ENCODE results near the gene LPP.

LPP gene

DNA sequence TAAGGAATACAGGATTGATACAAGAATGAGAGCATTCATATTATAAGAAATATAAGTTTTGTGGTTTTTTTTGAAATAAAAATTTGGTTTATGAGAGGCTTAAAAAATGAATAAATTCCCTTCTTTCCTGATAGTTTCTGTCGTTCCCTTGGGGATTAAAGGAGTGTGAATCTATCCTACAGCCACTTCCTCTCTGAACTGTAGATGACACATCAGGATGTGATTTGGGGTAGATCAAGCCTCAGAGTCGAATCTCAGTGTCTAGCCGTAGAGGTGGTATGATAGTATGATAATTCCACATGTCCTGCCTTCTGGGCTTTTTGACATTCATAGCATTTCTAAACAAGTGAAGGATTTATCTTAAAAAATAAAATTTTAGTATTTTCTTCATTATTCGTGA is 343.1 kb downstream of the LPP start:
- no peak overlapping the region for H3K4me3 ChIP-seq (ENCODE audit: low read depth, low read length)
- no peaks in the 10 kb centered on the region for H3K27me3 ChIP-seq (ENCODE audit: control insufficient read depth, insufficient read depth, low read length)
- H3K9me3 ChIP-seq (ENCODE audit: control insufficient read depth, insufficient read depth, low read length), result no peaks in the 10 kb centered on the region
- no peaks in the 10 kb centered on the region for H3K4me1 ChIP-seq (ENCODE audit: control insufficient read depth, insufficient read depth, low read length)
- no peak overlapping the region for H3K9ac ChIP-seq (ENCODE audit: low read depth, low read length)
- no peaks in the 10 kb centered on the region for H3K36me3 ChIP-seq (ENCODE audit: control insufficient read depth, insufficient read depth, low read length)

DNA sequence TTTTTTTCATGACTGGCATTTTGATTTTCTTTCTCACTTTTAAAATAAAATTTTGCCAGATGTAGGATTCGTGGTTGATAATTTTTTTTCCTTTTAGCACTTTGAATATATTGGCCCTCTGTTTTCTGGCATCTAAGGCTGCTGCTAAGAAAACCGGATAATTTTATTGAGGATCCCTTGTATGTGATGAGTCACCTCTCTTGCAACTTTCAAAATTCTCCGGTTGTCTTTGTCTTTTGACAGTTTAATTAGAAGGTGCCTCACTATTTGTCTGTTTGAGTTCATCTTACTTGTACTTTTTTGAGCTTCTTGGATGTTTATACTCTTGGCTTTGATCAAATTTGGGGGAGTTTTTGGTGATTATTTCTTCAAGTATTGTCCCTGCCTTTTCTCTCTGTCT is 349.7 kb downstream of the LPP start:
- Histone ChIP-seq H3K4me1 (ENCODE audit: control insufficient read depth, insufficient read depth, low read length) (no peaks in the 10 kb centered on the region), H3K27me3 (ENCODE audit: control insufficient read depth, insufficient read depth, low read length) (no peaks in the 10 kb centered on the region), H3K9ac (ENCODE audit: low read depth, low read length) (no peak overlapping the region), H3K4me3 (ENCODE audit: low read depth, low read length) (no peak overlapping the region), H3K36me3 (ENCODE audit: control insufficient read depth, insufficient read depth, low read length) (no peaks in the 10 kb centered on the region), H3K9me3 (ENCODE audit: control insufficient read depth, insufficient read depth, low read length) (no peaks in the 10 kb centered on the region)

DNA sequence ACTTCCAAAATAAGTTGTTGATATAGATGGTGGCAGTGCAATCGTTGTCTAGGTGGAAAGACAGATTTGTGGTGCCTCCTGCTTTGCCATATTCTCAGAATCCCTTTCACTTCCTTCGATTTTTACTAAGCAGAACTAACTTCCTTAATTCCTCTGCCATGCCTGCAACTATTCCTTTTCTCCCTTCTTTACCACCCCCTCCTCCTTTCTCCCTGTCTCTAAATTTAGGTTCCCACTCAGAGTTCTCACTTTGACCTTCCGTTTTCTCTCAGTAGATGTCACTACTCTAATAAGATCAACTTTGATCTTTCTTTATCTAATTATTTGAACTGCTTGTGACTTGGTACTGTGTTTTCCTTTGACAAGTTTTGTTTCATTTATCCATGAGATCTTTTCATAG is 351.2 kb downstream of the LPP start:
- Histone ChIP-seq H3K27me3 (ENCODE audit: control insufficient read depth, insufficient read depth, low read length) (no peaks in the 10 kb centered on the region), H3K4me1 (ENCODE audit: control insufficient read depth, insufficient read depth, low read length) (no peaks in the 10 kb centered on the region), H3K9ac (ENCODE audit: low read depth, low read length) (no peak overlapping the region), H3K9me3 (ENCODE audit: control insufficient read depth, insufficient read depth, low read length) (no peaks in the 10 kb centered on the region), H3K4me3 (ENCODE audit: low read depth, low read length) (no peak overlapping the region), H3K36me3 (ENCODE audit: control insufficient read depth, insufficient read depth, low read length) (no peaks in the 10 kb centered on the region)

DNA sequence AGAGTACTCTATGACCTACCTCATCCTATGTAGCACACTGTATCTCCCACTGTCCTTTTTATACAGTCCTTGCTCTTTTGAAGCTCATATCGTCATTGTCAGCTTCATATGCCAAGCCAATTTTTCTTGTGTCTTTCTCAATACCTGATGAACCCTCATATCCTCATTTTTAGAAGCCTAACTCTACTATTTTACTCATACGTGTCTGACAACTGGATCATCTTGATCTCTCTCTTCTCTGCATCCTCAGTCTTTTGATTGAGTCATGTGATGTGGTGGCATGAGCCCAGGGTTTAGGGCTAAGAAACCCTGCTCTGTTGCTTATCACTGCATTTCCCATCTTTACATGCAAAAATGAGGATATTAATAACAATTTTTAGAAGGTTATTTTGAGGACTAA is 352.0 kb downstream of the LPP start:
- Histone ChIP-seq H3K4me1 (ENCODE audit: control insufficient read depth, insufficient read depth, low read length) (no peaks in the 10 kb centered on the region), H3K27me3 (ENCODE audit: control insufficient read depth, insufficient read depth, low read length) (no peaks in the 10 kb centered on the region), H3K9me3 (ENCODE audit: control insufficient read depth, insufficient read depth, low read length) (no peaks in the 10 kb centered on the region), H3K9ac (ENCODE audit: low read depth, low read length) (no peak overlapping the region), H3K36me3 (ENCODE audit: control insufficient read depth, insufficient read depth, low read length) (no peaks in the 10 kb centered on the region), H3K4me3 (ENCODE audit: low read depth, low read length) (no peak overlapping the region)

DNA sequence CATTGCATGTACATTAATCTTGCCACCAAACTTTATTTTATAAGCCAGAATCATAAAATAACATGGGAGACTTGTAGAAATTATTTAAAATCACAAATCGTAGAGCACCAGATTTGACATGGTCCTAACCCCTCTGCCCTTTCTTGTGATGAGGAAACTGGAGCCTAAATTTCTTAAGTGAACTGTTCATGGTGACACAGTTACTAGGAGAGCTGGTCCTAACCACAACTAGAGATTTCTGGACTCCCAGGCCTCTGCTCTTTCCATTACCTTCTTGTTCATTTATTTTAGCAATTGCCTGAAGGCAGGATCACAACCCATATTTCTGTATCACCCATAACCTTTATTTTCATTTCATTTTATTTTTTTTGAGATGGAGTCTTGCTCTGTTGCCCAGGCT is 352.5 kb downstream of the LPP start:
- H3K9ac ChIP-seq (ENCODE audit: low read depth, low read length), result no peak overlapping the region
- H3K4me3 ChIP-seq (ENCODE audit: low read depth, low read length), result no peak overlapping the region
- no peaks in the 10 kb centered on the region for H3K4me1 ChIP-seq (ENCODE audit: control insufficient read depth, insufficient read depth, low read length)
- H3K27me3 ChIP-seq (ENCODE audit: control insufficient read depth, insufficient read depth, low read length), result no peaks in the 10 kb centered on the region
- no peaks in the 10 kb centered on the region for H3K36me3 ChIP-seq (ENCODE audit: control insufficient read depth, insufficient read depth, low read length)
- no peaks in the 10 kb centered on the region for H3K9me3 ChIP-seq (ENCODE audit: control insufficient read depth, insufficient read depth, low read length)

DNA sequence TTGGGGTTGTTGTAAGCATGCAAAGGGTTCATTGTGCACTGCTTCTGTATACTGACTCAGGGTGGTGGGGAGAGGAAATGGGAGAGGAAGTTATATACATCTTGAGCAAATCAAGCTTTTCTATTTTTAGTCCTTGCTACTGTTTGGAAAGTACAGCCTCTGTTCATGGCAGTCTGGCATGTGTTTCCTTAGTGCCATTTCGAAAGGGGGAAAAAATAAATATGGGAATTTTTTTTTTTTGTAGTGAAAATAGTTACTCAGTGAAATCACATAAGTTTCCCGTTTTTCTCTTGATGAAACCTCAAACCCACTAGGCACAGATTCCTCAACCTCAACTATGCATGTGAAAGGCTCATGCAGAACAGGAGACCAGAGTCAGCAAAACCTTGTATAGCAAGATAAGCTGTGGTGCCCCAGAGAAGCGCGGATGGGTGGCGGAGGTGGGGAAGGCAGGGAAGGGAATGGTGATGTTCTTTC is 353.3 kb downstream of the LPP start:
- no peak overlapping the region for H3K4me3 ChIP-seq (ENCODE audit: low read depth, low read length)
- no peaks in the 10 kb centered on the region for H3K36me3 ChIP-seq (ENCODE audit: control insufficient read depth, insufficient read depth, low read length)

DNA sequence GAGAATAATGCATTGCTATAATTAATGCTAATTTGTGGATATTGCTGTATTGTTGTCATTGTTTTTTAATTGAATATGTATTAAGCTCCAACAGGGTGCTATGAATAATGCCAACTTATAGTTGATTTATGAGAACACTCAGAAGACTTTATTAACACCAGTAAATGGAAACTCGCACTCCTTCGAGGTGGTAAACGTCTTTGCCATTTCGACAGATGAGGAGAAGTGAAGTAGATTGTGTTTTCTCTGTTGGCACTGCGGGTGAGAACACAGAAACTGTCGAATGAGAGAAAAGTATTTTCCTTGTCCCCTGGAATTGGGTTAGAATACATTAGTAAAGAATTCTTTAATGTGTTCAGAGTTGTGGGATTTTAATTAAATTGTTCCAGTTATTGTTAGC is 354.5 kb downstream of the LPP start:
- Histone ChIP-seq H3K4me1 (ENCODE audit: control insufficient read depth, insufficient read depth, low read length) (no peaks in the 10 kb centered on the region), H3K9ac (ENCODE audit: low read depth, low read length) (no peak overlapping the region), H3K4me3 (ENCODE audit: low read depth, low read length) (no peak overlapping the region), H3K27me3 (ENCODE audit: control insufficient read depth, insufficient read depth, low read length) (no peaks in the 10 kb centered on the region), H3K36me3 (ENCODE audit: control insufficient read depth, insufficient read depth, low read length) (no peaks in the 10 kb centered on the region), H3K9me3 (ENCODE audit: control insufficient read depth, insufficient read depth, low read length) (no peaks in the 10 kb centered on the region)

More for the DNA sequence above, 353.3 kb downstream of the LPP start:
- no peaks in the 10 kb centered on the region for H3K4me1 ChIP-seq (ENCODE audit: control insufficient read depth, insufficient read depth, low read length)
- no peaks in the 10 kb centered on the region for H3K27me3 ChIP-seq (ENCODE audit: control insufficient read depth, insufficient read depth, low read length)
- H3K9me3 ChIP-seq (ENCODE audit: control insufficient read depth, insufficient read depth, low read length), result no peaks in the 10 kb centered on the region
- H3K9ac ChIP-seq (ENCODE audit: low read depth, low read length), result no peak overlapping the region

DNA sequence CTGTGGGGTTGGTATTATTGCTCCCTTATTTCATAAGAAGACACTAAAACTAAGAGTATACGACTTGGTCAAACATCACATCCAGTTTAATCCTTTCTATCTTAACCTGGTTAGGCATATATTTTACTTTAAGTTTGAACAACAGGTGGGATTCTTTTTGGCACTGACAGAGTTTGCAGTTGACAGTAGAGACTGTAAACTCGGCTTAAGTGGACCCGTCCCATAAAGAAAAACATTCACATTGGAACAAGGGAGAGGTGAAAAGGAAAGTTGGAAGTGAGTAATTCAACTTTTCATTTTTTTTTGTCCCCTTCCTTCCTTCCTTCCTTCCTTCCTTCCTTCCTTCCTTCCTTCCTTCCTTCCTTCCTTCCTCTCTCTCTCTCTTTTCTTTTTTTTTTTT is 355.4 kb downstream of the LPP start:
- H3K4me3 ChIP-seq (ENCODE audit: low read depth, low read length), result no peak overlapping the region
- H3K27me3 ChIP-seq (ENCODE audit: control insufficient read depth, insufficient read depth, low read length), result no peaks in the 10 kb centered on the region
- no peaks in the 10 kb centered on the region for H3K4me1 ChIP-seq (ENCODE audit: control insufficient read depth, insufficient read depth, low read length)
- no peaks in the 10 kb centered on the region for H3K36me3 ChIP-seq (ENCODE audit: control insufficient read depth, insufficient read depth, low read length)
- H3K9ac ChIP-seq (ENCODE audit: low read depth, low read length), result no peak overlapping the region
- H3K9me3 ChIP-seq (ENCODE audit: control insufficient read depth, insufficient read depth, low read length), result no peaks in the 10 kb centered on the region

DNA sequence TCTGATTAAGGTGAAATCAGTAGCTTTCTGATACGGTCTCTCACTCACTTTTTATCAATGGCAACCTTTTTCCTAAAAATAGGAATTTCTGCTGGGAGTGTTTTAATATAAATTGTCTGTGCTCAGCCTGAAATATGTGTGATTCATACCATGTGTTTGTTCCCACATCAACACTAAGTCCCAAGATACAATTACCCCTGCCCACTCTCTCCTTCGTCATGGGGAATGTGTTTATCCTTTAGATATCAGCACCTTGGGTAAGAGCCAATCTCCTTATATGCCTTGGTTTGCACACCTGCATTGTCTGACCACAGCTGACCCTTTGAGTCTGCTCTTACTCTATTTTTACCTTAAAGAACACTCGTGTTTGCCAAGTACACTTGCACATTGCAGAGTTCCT is 356.4 kb downstream of the LPP start:
- Histone ChIP-seq H3K36me3 (ENCODE audit: control insufficient read depth, insufficient read depth, low read length) (no peaks in the 10 kb centered on the region), H3K9ac (ENCODE audit: low read depth, low read length) (no peak overlapping the region), H3K9me3 (ENCODE audit: control insufficient read depth, insufficient read depth, low read length) (no peaks in the 10 kb centered on the region), H3K27me3 (ENCODE audit: control insufficient read depth, insufficient read depth, low read length) (no peaks in the 10 kb centered on the region), H3K4me3 (ENCODE audit: low read depth, low read length) (no peak overlapping the region), H3K4me1 (ENCODE audit: control insufficient read depth, insufficient read depth, low read length) (no peaks in the 10 kb centered on the region)

DNA sequence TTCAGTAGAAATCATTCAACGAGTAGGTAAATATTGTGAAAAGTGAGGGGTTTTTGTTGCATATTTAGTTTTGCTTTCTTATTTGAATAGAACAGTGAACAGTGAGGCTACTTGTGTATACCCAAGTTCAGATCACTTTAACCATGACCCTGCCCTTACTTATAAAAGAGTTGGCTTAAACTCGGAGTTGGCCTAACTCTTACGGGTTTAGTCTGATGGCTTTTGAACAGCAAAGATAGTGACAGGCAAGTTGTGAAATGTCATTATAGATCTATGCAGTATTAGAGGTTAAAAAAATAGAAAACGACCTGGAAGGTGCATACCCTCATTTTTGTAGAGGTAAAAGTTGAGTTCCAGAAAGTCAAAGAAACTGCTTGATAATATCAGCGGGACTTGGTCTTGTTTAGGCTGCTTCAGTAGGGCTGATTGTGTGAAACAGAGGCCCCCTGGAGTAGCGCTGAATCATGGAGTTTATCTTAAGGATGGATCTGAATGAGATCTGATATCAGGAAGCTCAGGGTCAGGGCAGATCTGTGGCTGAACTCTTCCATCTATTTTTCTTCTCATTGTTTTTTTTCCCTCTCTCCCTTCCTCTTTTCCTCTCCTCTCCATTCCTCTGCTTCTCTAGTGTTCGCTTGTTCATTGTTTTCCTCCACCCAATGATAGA is 359.8 kb downstream of the LPP start:
- Histone ChIP-seq H3K9ac (ENCODE audit: low read depth, low read length) (no peak overlapping the region), H3K36me3 (ENCODE audit: control insufficient read depth, insufficient read depth, low read length) (no peaks in the 10 kb centered on the region), H3K4me3 (ENCODE audit: low read depth, low read length) (no peak overlapping the region), H3K27me3 (ENCODE audit: control insufficient read depth, insufficient read depth, low read length) (no peaks in the 10 kb centered on the region), H3K4me1 (ENCODE audit: control insufficient read depth, insufficient read depth, low read length) (no peaks in the 10 kb centered on the region), H3K9me3 (ENCODE audit: control insufficient read depth, insufficient read depth, low read length) (no peaks in the 10 kb centered on the region)

DNA sequence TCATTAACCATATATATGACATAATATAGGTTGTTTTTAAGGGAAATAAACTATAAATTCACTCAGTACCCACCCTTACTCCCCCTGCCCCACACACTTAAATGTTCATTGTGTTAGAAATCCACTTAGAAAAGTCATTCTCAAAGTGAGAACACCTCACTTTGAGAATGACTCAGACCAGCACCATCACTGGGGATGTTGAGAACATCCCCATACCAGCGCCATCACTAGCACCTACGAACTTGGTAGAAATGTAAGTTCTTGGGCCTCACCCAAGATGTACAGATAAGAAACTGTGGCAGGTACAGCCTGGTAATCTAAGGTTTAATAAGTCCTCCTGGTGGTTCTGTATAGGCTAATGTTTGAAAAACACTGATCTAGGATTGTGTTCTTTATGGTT is 362.6 kb downstream of the LPP start:
- no peak overlapping the region for H3K9ac ChIP-seq (ENCODE audit: low read depth, low read length)
- no peak overlapping the region for H3K4me3 ChIP-seq (ENCODE audit: low read depth, low read length)
- no peaks in the 10 kb centered on the region for H3K27me3 ChIP-seq (ENCODE audit: control insufficient read depth, insufficient read depth, low read length)
- no peaks in the 10 kb centered on the region for H3K36me3 ChIP-seq (ENCODE audit: control insufficient read depth, insufficient read depth, low read length)
- no peaks in the 10 kb centered on the region for H3K4me1 ChIP-seq (ENCODE audit: control insufficient read depth, insufficient read depth, low read length)
- H3K9me3 ChIP-seq (ENCODE audit: control insufficient read depth, insufficient read depth, low read length), result no peaks in the 10 kb centered on the region

DNA sequence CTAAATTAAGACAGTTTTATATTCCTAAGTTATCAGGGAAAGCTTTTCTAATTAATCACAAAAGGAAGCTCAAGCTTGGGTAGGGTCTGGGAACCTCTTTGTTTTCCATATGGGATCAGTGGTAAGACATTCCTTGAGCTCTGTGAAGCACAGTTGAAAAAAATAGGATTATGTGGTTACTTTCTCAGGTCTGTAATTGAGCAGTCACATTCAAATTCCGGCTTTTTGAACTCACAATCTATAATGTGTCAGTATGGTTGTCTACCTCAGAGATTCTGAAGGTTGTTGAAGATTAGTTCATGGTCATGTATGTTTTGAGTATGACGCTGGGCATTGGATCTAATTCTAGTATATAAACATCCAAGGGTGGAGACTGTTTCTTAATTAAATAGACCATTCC is 364.5 kb downstream of the LPP start:
- no peaks in the 10 kb centered on the region for H3K36me3 ChIP-seq (ENCODE audit: control insufficient read depth, insufficient read depth, low read length)
- no peaks in the 10 kb centered on the region for H3K9me3 ChIP-seq (ENCODE audit: control insufficient read depth, insufficient read depth, low read length)
- H3K4me3 ChIP-seq (ENCODE audit: low read depth, low read length), result no peak overlapping the region
- H3K9ac ChIP-seq (ENCODE audit: low read depth, low read length), result no peak overlapping the region
- no peaks in the 10 kb centered on the region for H3K27me3 ChIP-seq (ENCODE audit: control insufficient read depth, insufficient read depth, low read length)
- no peaks in the 10 kb centered on the region for H3K4me1 ChIP-seq (ENCODE audit: control insufficient read depth, insufficient read depth, low read length)
